22Rv1 (cell line): Measurements from ENCODE around the gene KIF1C.

ENCODE experiments used
- ZFX ChIP-seq: fragments of 450-650 bp; IDR thresholded peaks from 2 replicates; pipeline ENCODE4 v1.6.1; 2017; ENCODE audit warnings: antibody characterized with exemption, borderline replicate concordance
- TF ChIP-seq, protein P1 (sequence below): fragments of 450-650 bp; IDR thresholded peaks from 2 replicates; pipeline ENCODE4 v1.5.1; 2017; ENCODE audit warnings: mild to moderate bottlenecking

DNA sequence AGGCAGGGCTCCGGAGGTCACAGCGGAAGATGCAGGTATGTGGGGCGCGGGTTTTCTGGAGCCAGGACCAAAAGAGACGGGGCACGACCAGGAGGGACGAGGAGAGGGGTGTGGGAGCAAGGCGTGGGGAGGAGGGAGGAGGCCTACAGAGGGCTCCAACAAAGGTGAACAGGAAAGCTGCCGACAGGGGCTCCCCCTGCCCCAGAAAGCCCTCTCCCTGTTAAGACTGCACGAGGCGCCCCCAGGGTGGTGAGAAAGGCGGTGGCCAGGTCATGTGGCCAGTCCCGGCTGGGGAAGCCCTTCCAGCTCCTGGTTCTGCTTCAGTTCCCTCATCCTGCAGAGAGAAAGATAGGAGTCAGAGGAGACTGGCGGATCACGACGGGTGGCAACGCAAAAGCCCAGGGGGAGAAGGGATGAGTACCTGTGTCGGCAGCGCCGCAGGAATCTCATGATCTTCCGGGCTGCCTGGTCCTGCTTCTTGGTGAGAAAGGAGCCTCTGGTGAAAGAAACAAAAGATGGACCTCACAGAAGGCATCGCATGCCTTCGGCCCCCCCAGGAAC, 29.2 kb upstream of the KIF1C start:
- TF ChIP-seq, protein P1, sequence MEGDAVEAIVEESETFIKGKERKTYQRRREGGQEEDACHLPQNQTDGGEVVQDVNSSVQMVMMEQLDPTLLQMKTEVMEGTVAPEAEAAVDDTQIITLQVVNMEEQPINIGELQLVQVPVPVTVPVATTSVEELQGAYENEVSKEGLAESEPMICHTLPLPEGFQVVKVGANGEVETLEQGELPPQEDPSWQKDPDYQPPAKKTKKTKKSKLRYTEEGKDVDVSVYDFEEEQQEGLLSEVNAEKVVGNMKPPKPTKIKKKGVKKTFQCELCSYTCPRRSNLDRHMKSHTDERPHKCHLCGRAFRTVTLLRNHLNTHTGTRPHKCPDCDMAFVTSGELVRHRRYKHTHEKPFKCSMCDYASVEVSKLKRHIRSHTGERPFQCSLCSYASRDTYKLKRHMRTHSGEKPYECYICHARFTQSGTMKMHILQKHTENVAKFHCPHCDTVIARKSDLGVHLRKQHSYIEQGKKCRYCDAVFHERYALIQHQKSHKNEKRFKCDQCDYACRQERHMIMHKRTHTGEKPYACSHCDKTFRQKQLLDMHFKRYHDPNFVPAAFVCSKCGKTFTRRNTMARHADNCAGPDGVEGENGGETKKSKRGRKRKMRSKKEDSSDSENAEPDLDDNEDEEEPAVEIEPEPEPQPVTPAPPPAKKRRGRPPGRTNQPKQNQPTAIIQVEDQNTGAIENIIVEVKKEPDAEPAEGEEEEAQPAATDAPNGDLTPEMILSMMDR: no peak
- TF ChIP-seq ZFX: no peak
